Loucy (cell line): ENCODE data around the gene RNLS.

Experiments used
- H2AFZ ChIP-seq: fragments of 200-600 bp; sonication (generic); 2 replicates; pipeline ENCODE4 v1.6.0; 2016; ENCODE audit warnings: antibody characterized with exemption, mild to moderate bottlenecking, low read length, moderate library complexity
- H3F3A ChIP-seq: fragments of 200-600 bp; 2 replicates; pipeline ENCODE4 v1.6.0; 2016; ENCODE audit warnings: antibody characterized with exemption, low read depth, mild to moderate bottlenecking
- H3K27me3 ChIP-seq: fragments of 200-600 bp; sonication (generic); 2 replicates; pipeline ENCODE4 v1.6.1; 2014; ENCODE audit warnings: low read length, mild to moderate bottlenecking; ENCODE audit not compliant: insufficient read depth, poor library complexity, severe bottlenecking
- H3K36me3 ChIP-seq: fragments of 200-600 bp; sonication (generic); 2 replicates; pipeline ENCODE4 v1.6.1; 2016; ENCODE audit warnings: low read length; ENCODE audit not compliant: insufficient read depth
- H3K4me1 ChIP-seq: fragments of 200-600 bp; sonication (generic); 2 replicates; pipeline ENCODE4 v1.5.1; 2014; ENCODE audit warnings: low read length, mild to moderate bottlenecking; ENCODE audit not compliant: insufficient read depth, poor library complexity, severe bottlenecking
- H3K4me2 ChIP-seq: fragments of 200-600 bp; sonication (generic); 2 replicates; pipeline ENCODE4 v1.6.0; 2014; ENCODE audit warnings: antibody characterized with exemption, low read length, low read depth, mild to moderate bottlenecking; ENCODE audit not compliant: poor library complexity, severe bottlenecking
- H3K4me3 ChIP-seq: fragments of 200-600 bp; sonication (generic); 2 replicates; pipeline ENCODE4 v1.5.1; 2014; ENCODE audit warnings: low read length, mild to moderate bottlenecking, mixed read lengths; ENCODE audit not compliant: poor library complexity, severe bottlenecking
- H3K79me2 ChIP-seq: fragments of 200-600 bp; sonication (generic); 2 replicates; pipeline ENCODE4 v1.6.1; 2014; ENCODE audit warnings: low read length; ENCODE audit not compliant: insufficient read depth
- H3K9ac ChIP-seq: fragments of 200-600 bp; sonication (generic); 2 replicates; pipeline ENCODE4 v1.6.0; 2014; ENCODE audit warnings: mild to moderate bottlenecking, low read depth, low read length, moderate library complexity; ENCODE audit not compliant: poor library complexity, severe bottlenecking
- H3K9me2 ChIP-seq: fragments of 200-600 bp; sonication (generic); replicated peaks from 2 replicates; pipeline ENCODE4 v1.6.1; 2016; ENCODE audit warnings: low read depth, low read length, mixed read lengths
- H3K9me3 ChIP-seq: fragments of 200-600 bp; sonication (generic); 2 replicates; pipeline ENCODE4 v1.6.1; 2014; ENCODE audit warnings: mild to moderate bottlenecking, antibody characterized with exemption, low read length, low read depth; ENCODE audit not compliant: insufficient read depth
- H4K20me1 ChIP-seq: fragments of 200-600 bp; sonication (generic); 2 replicates; pipeline ENCODE4 v1.6.0; 2014; ENCODE audit warnings: antibody characterized with exemption, low read length, mild to moderate bottlenecking; ENCODE audit not compliant: insufficient read depth, poor library complexity, severe bottlenecking
- CTCF ChIP-seq: fragments of 200-600 bp; sonication (generic); conservative IDR thresholded peaks from 2 replicates; pipeline ENCODE4 v1.5.1; 2014; ENCODE audit warnings: mild to moderate bottlenecking, antibody characterized with exemption, low read length
- EZH2phosphoT487 ChIP-seq: fragments of 200-600 bp; IDR thresholded peaks from 2 replicates; pipeline ENCODE4 v1.6.1; 2018; ENCODE audit warnings: antibody characterized with exemption, mild to moderate bottlenecking, moderate library complexity, borderline replicate concordance

The RNLS gene

GRCh38 chr10:88409236-88409635 is 173.9 kb downstream of the RNLS start:
- no peaks in the 10 kb centered on the region for H4K20me1 ChIP-seq
- H2AFZ ChIP-seq: no peak overlapping the region
- no peaks in the 10 kb centered on the region for H3K9me3 ChIP-seq
- H3K27me3 ChIP-seq: no peaks in the 10 kb centered on the region
- H3K4me3 ChIP-seq: no peak overlapping the region
- H3K9me2 ChIP-seq: no peaks in the 10 kb centered on the region
- H3K4me1 ChIP-seq: peaks cover 37% of the 10 kb centered on the region
- TF ChIP-seq EZH2phosphoT487 (no peak), CTCF (no peak)
- H3F3A ChIP-seq: no peaks in the 10 kb centered on the region
- H3K79me2 ChIP-seq: no peaks in the 10 kb centered on the region
- H3K36me3 ChIP-seq: no peaks in the 10 kb centered on the region
- H3K9ac ChIP-seq: no peak overlapping the region
- no peak overlapping the region for H3K4me2 ChIP-seq

GRCh38 chr10:88408096-88408495 is 175.0 kb downstream of the RNLS start:
- no peak overlapping the region for H3K4me2 ChIP-seq
- no peaks in the 10 kb centered on the region for H3F3A ChIP-seq
- TF ChIP-seq CTCF: no peak
- no peak for TF ChIP-seq EZH2phosphoT487
- H2AFZ ChIP-seq: no peak overlapping the region
- no peak overlapping the region for H3K4me3 ChIP-seq
- no peak overlapping the region for H3K9ac ChIP-seq
- H3K4me1 ChIP-seq: peaks cover 26% of the 10 kb centered on the region
- H3K36me3 ChIP-seq: no peaks in the 10 kb centered on the region
- H3K27me3 ChIP-seq: no peaks in the 10 kb centered on the region
- H3K9me2 ChIP-seq: no peaks in the 10 kb centered on the region
- H3K79me2 ChIP-seq: no peaks in the 10 kb centered on the region
- no peaks in the 10 kb centered on the region for H3K9me3 ChIP-seq
- H4K20me1 ChIP-seq: no peaks in the 10 kb centered on the region

- Histone ChIP-seq H3K4me2 (no peak overlapping the region), H3K9ac (no peak overlapping the region), H3F3A (no peaks in the 10 kb centered on the region), H3K79me2 (no peaks in the 10 kb centered on the region), H3K27me3 (no peaks in the 10 kb centered on the region), H3K9me2 (no peaks in the 10 kb centered on the region), H4K20me1 (no peaks in the 10 kb centered on the region), H3K9me3 (peaks cover 8% of the 10 kb centered on the region), H3K4me3 (no peak overlapping the region), H2AFZ (no peak overlapping the region), H3K36me3 (no peaks in the 10 kb centered on the region), H3K4me1 (no peaks in the 10 kb centered on the region)
- TF ChIP-seq EZH2phosphoT487 (no peak), CTCF (no peak)
Measured at GRCh38 chr10:88404133-88404532, 179.0 kb downstream of the RNLS start.
